ENCODE data around the gene DYNC2I2.

GRCh38 chr9:128638580-128638979 lies 18.1 kb downstream of the DYNC2I2 start:
- no peak for TF ChIP-seq POLR2A (IDR thresholded peaks at IDR 0.05)
- no peak for TF ChIP-seq CTCF (IDR thresholded peaks at IDR 0.05)

Measured in adrenal gland (tissue), 5 donors.